Measurements from ENCODE around the gene TEAD3. TPM values are rescaled to one million over a fixed set of nuclear protein-coding genes. Genes with fewer than 3 reads are reported as not detected.
A peak's percentile ranks its signal among the peaks of the same experiment; 100 is the strongest.

TEAD3 gene
- total and polyA plus RNA-seq, 2 of the 4 experiments (the other 2 are of a cell fraction) = 5.2 to 28.0 TPM

- no peak for DNase-seq
- H4K20me1 ChIP-seq (ENCODE audit: insufficient read depth, low read length) = no peaks in the 10 kb centered on the region
- H2BK5ac ChIP-seq (ENCODE audit: low read depth, low read length, poor library complexity, severe bottlenecking) = no peak overlapping the region
- no peaks in the 10 kb centered on the region for H3K36me3 ChIP-seq (ENCODE audit: control insufficient read depth, insufficient read depth, low read length)
- peak overlapping the region; percentile 49 for H2BK20ac ChIP-seq (ENCODE audit: low read depth, low read length)
- ChIA-PET POLR2A (ENCODE audit: unreplicated experiment) (no interaction called here), CTCF (interaction anchor here (0.6 kb wide), 1 partner anchor 17 kb away, joined by 3 read pairs; no protein-coding TSS in a partner anchor)
- in situ Hi-C loops (cut with MboI; ENCODE audit: low sequenced_read_pairs) = no loop called here
- H3K9ac ChIP-seq (ENCODE audit: low read depth, low read length) = no peak overlapping the region
- no peak overlapping the region for H3K56ac ChIP-seq (ENCODE audit: extremely low read depth, insufficient read depth, low read length)
- H2AK5ac ChIP-seq (ENCODE audit: low read depth, low read length) = peak overlapping the region; percentile 1
- H3K4me2 ChIP-seq (ENCODE audit: low read depth, low read length) = no peak overlapping the region
- H4K91ac ChIP-seq (ENCODE audit: insufficient read depth, low read depth, low read length) = peak overlapping the region; percentile 39; the same call in 1 of the 2 replicates
- no peaks in the 10 kb centered on the region for H3K9me3 ChIP-seq (ENCODE audit: control insufficient read depth, insufficient read depth, low read length)
- no TSS peak for BruUV-seq (replicated peaks)
- H3K23ac ChIP-seq (ENCODE audit: low read depth, low read length) = no peak overlapping the region
- peaks cover 3% of the 10 kb centered on the region for H3K9me1 ChIP-seq (ENCODE audit: insufficient read depth, low read length)
- peak overlapping the region; percentile 61 for H2AFZ ChIP-seq (replicated peaks; ENCODE audit: low read length, poor library complexity)
- no peaks in the 10 kb centered on the region for H3K79me1 ChIP-seq (ENCODE audit: low read depth in 1 of 2, low read length in 2 of 2)
- intact Hi-C loops (cut with micrococcal nuclease) = no loop called here
- no peaks in the 10 kb centered on the region for H3K27me3 ChIP-seq (ENCODE audit: control insufficient read depth, insufficient read depth, low read length)
- H3K14ac ChIP-seq (replicated peaks; ENCODE audit: low read depth, low read length) = no peak overlapping the region
- no peak overlapping the region for H4K5ac ChIP-seq (ENCODE audit: low read depth, low read length)
- H2BK15ac ChIP-seq (ENCODE audit: low read depth, low read length) = no peak overlapping the region
- H2BK120ac ChIP-seq (ENCODE audit: low read depth, low read length) = peak overlapping the region; percentile 56
- no peak for ATAC-seq (ENCODE audit: low read depth)
- H3K4ac ChIP-seq (ENCODE audit: low read depth, low read length) = peak overlapping the region; percentile 68; the same call in 1 of the 2 replicates
- H4K8ac ChIP-seq (ENCODE audit: low read depth in 2 of 2, low read length in 2 of 2) = no peak overlapping the region
- H3K4me3 ChIP-seq (ENCODE audit: insufficient read depth, low read depth, low read length) = no peak overlapping the region
- no peak overlapping the region for H3K27ac ChIP-seq (ENCODE audit: insufficient read depth, low read length)
- dilution Hi-C loops (cut with HindIII; ENCODE audit: low sequenced_read_pairs, unreplicated experiment) = no loop called here
- H2AK9ac ChIP-seq (replicated peaks; ENCODE audit: low read depth, low read length, poor library complexity) = no peak overlapping the region
- WGBS, 2 experiments (ENCODE audit: extremely low coverage in 2 of 2, insufficient read length in 1 of 2) = no CpG with 5 or more reads among the region's 8 CpGs
- TF ChIP-seq MAFK (IDR thresholded peaks at IDR 0.05; ENCODE audit: low read depth, low read length) (no peak), NFE2L2 (IDR thresholded peaks at IDR 0.05; ENCODE audit: low read depth, low read length) (no peak), RAD21 (IDR thresholded peaks at IDR 0.05; ENCODE audit: low read length) (no peak), RFX5 (IDR thresholded peaks at IDR 0.05; ENCODE audit: low read depth, low read length) (no peak), POLR2A (IDR thresholded peaks at IDR 0.05; ENCODE audit: low read depth, low read length) (no peak)
- no peak overlapping the region for H3K18ac ChIP-seq (ENCODE audit: low read depth, low read length)
- H3K4me1 ChIP-seq (ENCODE audit: control insufficient read depth, insufficient read depth, low read length) = peaks cover 3% of the 10 kb centered on the region; the same call in 1 of the 2 replicates
Observed at GRCh38 chr6:35436071-35436857, 60.6 kb downstream of the TEAD3 start.
